Dendritic cell treated with granulocyte-macrophage colony-stimulating factor and Interleukin-4, amounts not matched to agents 40 ng/mL and 50 ng/mL, for 4 days (primary cell): ENCODE data around the gene TRIM7.
"Not testable (repeated sequence)": the region's sequence is repeated elsewhere in the genome, so short reads cannot be mapped to it uniquely, and the experiment has no call there.

ENCODE experiments used
- H3K27ac Mint-ChIP-seq: one replicate; pipeline ENCODE4 v1.8.0; 2022; ENCODE audit warnings: mild to moderate bottlenecking, mixed read lengths
- H3K27me3 Mint-ChIP-seq: one replicate; pipeline ENCODE4 v1.8.0; 2022; ENCODE audit warnings: mild to moderate bottlenecking, mixed read lengths
- H3K36me3 Mint-ChIP-seq: one replicate; pipeline ENCODE4 v1.8.0; 2022; ENCODE audit warnings: low read depth, mixed read lengths
- H3K4me1 Mint-ChIP-seq: one replicate; pipeline ENCODE4 v1.8.0; 2022; ENCODE audit warnings: low read depth, mixed read lengths
- H3K4me3 Mint-ChIP-seq: one replicate; pipeline ENCODE4 v1.8.0; 2022; ENCODE audit warnings: mild to moderate bottlenecking, moderate library complexity, mixed read lengths
- H3K9me3 Mint-ChIP-seq: one replicate; pipeline ENCODE4 v1.8.0; 2022; ENCODE audit warnings: mixed read lengths
- intact Hi-C: fragments of 100-400 bp; cut with micrococcal nuclease; formaldehyde crosslinking; loops from one replicate; pipeline ENCODE4 v1.15.0; 2022

TRIM7 gene

GRCh38 chr5:181160152-181160754 lies 44.7 kb downstream of the TRIM7 start:
- Mint-ChIP-seq H3K27ac (peak overlapping the region; percentile 64), H3K36me3 (no peaks in the 10 kb centered on the region), H3K9me3 (no peaks in the 10 kb centered on the region), H3K27me3 (peaks cover 44% of the 10 kb centered on the region), H3K4me1 (peaks cover 26% of the 10 kb centered on the region), H3K4me3 (peak overlapping the region; percentile 58)
- intact Hi-C loops: no loop called here

- peaks cover 26% of the 10 kb centered on the region for H3K4me1 Mint-ChIP-seq
- H3K9me3 Mint-ChIP-seq: no peaks in the 10 kb centered on the region
- no peak overlapping the region for H3K4me3 Mint-ChIP-seq
- peak overlapping the region; percentile 64 for H3K27ac Mint-ChIP-seq
- intact Hi-C loops: loop anchor here (2.0 to 10.0 kb wide), 3 partner anchors 21 to 375 kb away; no protein-coding TSS in a partner anchor
- no peaks in the 10 kb centered on the region for H3K36me3 Mint-ChIP-seq
- peaks cover 41% of the 10 kb centered on the region for H3K27me3 Mint-ChIP-seq
Measured at GRCh38 chr5:181159286-181160151, 45.5 kb downstream of the TRIM7 start.

GRCh38 chr5:181158869-181159268 lies 46.1 kb downstream of the TRIM7 start:
- no peak overlapping the region for H3K4me3 Mint-ChIP-seq
- intact Hi-C loops: loop anchor here (2.0 to 10.0 kb wide), 3 partner anchors 22 to 374 kb away; no protein-coding TSS in a partner anchor
- H3K36me3 Mint-ChIP-seq: no peaks in the 10 kb centered on the region
- no peaks in the 10 kb centered on the region for H3K9me3 Mint-ChIP-seq
- H3K27ac Mint-ChIP-seq: no peak overlapping the region
- peaks cover 35% of the 10 kb centered on the region for H3K27me3 Mint-ChIP-seq
- peaks cover 24% of the 10 kb centered on the region for H3K4me1 Mint-ChIP-seq

GRCh38 chr5:181156758-181157157 lies 48.2 kb downstream of the TRIM7 start:
- no peaks in the 10 kb centered on the region for H3K9me3 Mint-ChIP-seq
- H3K27ac Mint-ChIP-seq: no peak overlapping the region
- no peak overlapping the region for H3K4me3 Mint-ChIP-seq
- intact Hi-C loops: loop anchor here (5.0 to 10.0 kb wide), 2 partner anchors 284 to 372 kb away; no protein-coding TSS in a partner anchor
- H3K36me3 Mint-ChIP-seq: no peaks in the 10 kb centered on the region
- H3K4me1 Mint-ChIP-seq: peaks cover 17% of the 10 kb centered on the region
- H3K27me3 Mint-ChIP-seq: peaks cover 26% of the 10 kb centered on the region

- no peaks in the 10 kb centered on the region for H3K9me3 Mint-ChIP-seq
- H3K27me3 Mint-ChIP-seq: peaks cover 42% of the 10 kb centered on the region
- no peak overlapping the region for H3K4me3 Mint-ChIP-seq
- intact Hi-C loops: loop anchor here (10.0 kb wide), 1 partner anchor 369 kb away; no protein-coding TSS in a partner anchor
- H3K36me3 Mint-ChIP-seq: no peaks in the 10 kb centered on the region
- H3K27ac Mint-ChIP-seq: no peak overlapping the region
- H3K4me1 Mint-ChIP-seq: no peaks in the 10 kb centered on the region
Measured at GRCh38 chr5:181153814-181154213, 51.2 kb downstream of the TRIM7 start.

GRCh38 chr5:181152406-181152805 lies 52.6 kb downstream of the TRIM7 start:
- no peaks in the 10 kb centered on the region for H3K4me1 Mint-ChIP-seq
- no peak overlapping the region for H3K27ac Mint-ChIP-seq
- peaks cover 39% of the 10 kb centered on the region for H3K27me3 Mint-ChIP-seq
- H3K4me3 Mint-ChIP-seq: no peak overlapping the region
- no peaks in the 10 kb centered on the region for H3K9me3 Mint-ChIP-seq
- intact Hi-C loops: loop anchor here (10.0 kb wide), 1 partner anchor 368 kb away; no protein-coding TSS in a partner anchor
- no peaks in the 10 kb centered on the region for H3K36me3 Mint-ChIP-seq

GRCh38 chr5:181151146-181151545 lies 53.9 kb downstream of the TRIM7 start:
- intact Hi-C loops: loop anchor here (10.0 kb wide), 1 partner anchor 366 kb away; no protein-coding TSS in a partner anchor
- H3K4me3 Mint-ChIP-seq: no peak overlapping the region
- H3K27ac Mint-ChIP-seq: no peak overlapping the region
- peaks cover 44% of the 10 kb centered on the region for H3K27me3 Mint-ChIP-seq
- H3K4me1 Mint-ChIP-seq: no peaks in the 10 kb centered on the region
- no peaks in the 10 kb centered on the region for H3K9me3 Mint-ChIP-seq
- H3K36me3 Mint-ChIP-seq: no peaks in the 10 kb centered on the region

GRCh38 chr5:181149806-181150733 lies 54.9 kb downstream of the TRIM7 start:
- Mint-ChIP-seq H3K27ac (no peak overlapping the region), H3K36me3 (no peaks in the 10 kb centered on the region), H3K4me3 (no peak overlapping the region), H3K4me1 (no peaks in the 10 kb centered on the region), H3K9me3 (no peaks in the 10 kb centered on the region), H3K27me3 (peaks cover 41% of the 10 kb centered on the region)
- intact Hi-C loops: loop anchor here (10.0 kb wide), 1 partner anchor 365 kb away; no protein-coding TSS in a partner anchor

- H3K27ac Mint-ChIP-seq: no peak overlapping the region
- peaks cover 38% of the 10 kb centered on the region for H3K27me3 Mint-ChIP-seq
- no peaks in the 10 kb centered on the region for H3K36me3 Mint-ChIP-seq
- no peaks in the 10 kb centered on the region for H3K4me1 Mint-ChIP-seq
- H3K9me3 Mint-ChIP-seq: no peaks in the 10 kb centered on the region
- H3K4me3 Mint-ChIP-seq: no peak overlapping the region
- intact Hi-C loops: no loop called here
Measured at GRCh38 chr5:181149355-181149754, 55.6 kb downstream of the TRIM7 start.

GRCh38 chr5:181146927-181147636 lies 57.9 kb downstream of the TRIM7 start, which contains the start of gene OR2V2:
Gene OR2V2, plus strand, starts transcription at chr5:181147586. Its CDS starts 7,357 bp downstream, at chr5:181154943.
- H3K4me1 Mint-ChIP-seq, intact Hi-C loops, H3K4me3 Mint-ChIP-seq, H3K27ac Mint-ChIP-seq, H3K9me3 Mint-ChIP-seq, H3K36me3 Mint-ChIP-seq: not testable (repeated sequence)
- H3K27me3 Mint-ChIP-seq: peaks cover 34% of the 10 kb centered on the region

GRCh38 chr5:181145133-181145532 lies 59.9 kb downstream of the TRIM7 start:
- intact Hi-C loops: no loop called here
- Mint-ChIP-seq H3K36me3 (no peaks in the 10 kb centered on the region), H3K4me3 (no peak overlapping the region), H3K27me3 (peaks cover 30% of the 10 kb centered on the region), H3K4me1 (no peaks in the 10 kb centered on the region), H3K27ac (no peak overlapping the region), H3K9me3 (no peaks in the 10 kb centered on the region)
